ENCODE measurements around the gene RTN4RL2.

RTN4RL2 gene

GRCh38 chr11:57496109-57496820, 35.9 kb downstream of the RTN4RL2 start:
- Histone ChIP-seq H3K4me3 (ENCODE audit: insufficient read depth, low read length, poor library complexity, severe bottlenecking) (no peak overlapping the region), H3K79me2 (ENCODE audit: insufficient read depth, low read length) (no peaks in the 10 kb centered on the region), H3K36me3 (ENCODE audit: low read length) (no peaks in the 10 kb centered on the region), H3K27ac (ENCODE audit: low read depth, low read length) (no peak overlapping the region), H4K20me1 (ENCODE audit: low read depth, low read length) (no peaks in the 10 kb centered on the region), H3K4me2 (ENCODE audit: low read depth, low read length, poor library complexity, severe bottlenecking) (no peak overlapping the region), H3K9ac (ENCODE audit: low read length) (no peak overlapping the region), H2AFZ (ENCODE audit: low read depth, low read length, severe bottlenecking) (no peak overlapping the region), H3F3A (ENCODE audit: insufficient read depth) (no peaks in the 10 kb centered on the region), H3K27me3 (ENCODE audit: low read length) (no peaks in the 10 kb centered on the region), H3K9me3 (ENCODE audit: insufficient read depth, low read length) (no peaks in the 10 kb centered on the region), H3K9me2 (replicated peaks; ENCODE audit: insufficient read depth, low read length) (no peaks in the 10 kb centered on the region)
- no peak for TF ChIP-seq EZH2phosphoT487 (conservative IDR thresholded peaks at IDR 0.05; ENCODE audit: low read length)
- TF ChIP-seq CTCF (IDR thresholded peaks at IDR 0.05; ENCODE audit: insufficient read depth, low read length, poor library complexity, severe bottlenecking), result no peak

DNA sequence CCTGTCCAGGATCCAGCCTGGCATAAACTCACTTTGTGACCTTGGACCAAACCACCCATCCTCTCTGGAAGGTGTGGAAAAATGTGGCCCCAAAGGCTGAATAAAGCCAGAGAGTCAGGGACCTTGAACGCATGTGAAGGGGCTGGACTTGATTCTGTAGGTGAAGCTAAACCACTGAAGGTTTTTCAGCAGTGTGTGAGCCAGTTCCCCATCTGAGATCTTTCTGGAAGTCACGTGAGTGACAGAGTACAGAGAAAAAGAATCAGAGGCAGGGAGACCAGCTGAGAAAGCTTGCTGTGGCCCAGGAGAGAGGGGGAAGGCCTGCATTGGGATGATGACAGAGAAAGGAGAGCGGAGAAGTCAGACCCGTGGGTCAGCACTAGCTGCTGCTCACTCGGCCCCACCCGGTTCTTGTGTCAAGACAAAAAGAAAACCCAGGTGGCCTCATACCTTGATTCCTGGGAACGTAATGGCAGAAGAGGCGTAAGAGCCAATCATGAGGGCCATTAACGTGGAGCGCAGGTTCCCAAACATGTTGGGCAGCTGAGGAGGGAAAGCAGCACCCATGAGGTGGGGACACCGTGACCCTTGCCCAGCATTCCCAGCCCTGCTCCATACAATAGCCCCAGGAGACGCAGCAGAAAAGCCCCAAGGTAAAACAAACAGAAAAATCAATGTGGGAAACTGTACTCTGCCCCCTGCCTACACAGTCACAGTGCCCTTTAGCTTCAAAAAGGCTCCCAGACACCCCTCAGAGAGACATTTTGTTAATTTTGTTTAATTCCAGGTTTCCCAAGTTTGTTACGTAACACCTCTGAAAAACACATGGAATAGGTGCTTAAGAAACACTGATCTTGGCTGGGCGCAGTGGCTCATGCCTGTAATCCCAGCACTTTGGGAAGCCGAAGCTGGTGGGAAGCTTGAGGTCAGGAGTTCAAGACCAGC, 37.2 kb downstream of the RTN4RL2 start:
- Histone ChIP-seq H2AFZ (ENCODE audit: low read depth, low read length, severe bottlenecking) (no peak overlapping the region), H3K27me3 (ENCODE audit: low read length) (no peaks in the 10 kb centered on the region), H3K4me2 (ENCODE audit: low read depth, low read length, poor library complexity, severe bottlenecking) (no peak overlapping the region), H3K9me2 (replicated peaks; ENCODE audit: insufficient read depth, low read length) (no peaks in the 10 kb centered on the region), H3K9ac (ENCODE audit: low read length) (no peak overlapping the region), H4K20me1 (ENCODE audit: low read depth, low read length) (no peaks in the 10 kb centered on the region), H3K4me3 (ENCODE audit: insufficient read depth, low read length, poor library complexity, severe bottlenecking) (no peak overlapping the region), H3K27ac (ENCODE audit: low read depth, low read length) (no peak overlapping the region), H3K36me3 (ENCODE audit: low read length) (no peaks in the 10 kb centered on the region), H3F3A (ENCODE audit: insufficient read depth) (no peaks in the 10 kb centered on the region), H3K79me2 (ENCODE audit: insufficient read depth, low read length) (no peaks in the 10 kb centered on the region), H3K9me3 (ENCODE audit: insufficient read depth, low read length) (no peaks in the 10 kb centered on the region)
- no peak for TF ChIP-seq CTCF (IDR thresholded peaks at IDR 0.05; ENCODE audit: insufficient read depth, low read length, poor library complexity, severe bottlenecking)

DNA sequence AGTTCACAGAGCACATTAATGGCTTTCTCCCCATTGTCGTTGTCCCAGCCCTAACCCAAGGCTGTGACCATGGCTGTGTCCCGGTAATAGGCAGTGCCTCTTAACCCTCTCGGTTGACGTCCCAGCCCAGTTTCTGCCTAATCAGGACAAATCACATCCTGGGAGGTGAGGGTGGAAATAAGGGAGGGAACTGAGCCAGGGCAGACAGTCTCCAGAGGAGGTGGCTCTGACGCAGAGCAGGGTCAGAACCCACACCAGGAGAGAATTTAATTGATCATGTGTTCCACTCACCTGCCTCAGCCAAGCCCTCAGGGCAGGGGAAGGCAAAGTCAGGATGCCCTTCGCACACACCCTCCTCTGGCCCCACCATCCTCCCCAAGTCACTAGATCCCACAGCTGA, 38.2 kb downstream of the RTN4RL2 start:
- H2AFZ ChIP-seq (ENCODE audit: low read depth, low read length, severe bottlenecking), result no peak overlapping the region
- no peaks in the 10 kb centered on the region for H3K9me2 ChIP-seq (replicated peaks; ENCODE audit: insufficient read depth, low read length)
- no peaks in the 10 kb centered on the region for H3F3A ChIP-seq (ENCODE audit: insufficient read depth)
- 0 out of 2 replicates have a peak, but pooled peaks cover 4% of the 10 kb centered on the region for H3K79me2 ChIP-seq (ENCODE audit: insufficient read depth, low read length)
- H3K4me3 ChIP-seq (ENCODE audit: insufficient read depth, low read length, poor library complexity, severe bottlenecking), result no peak overlapping the region
- TF ChIP-seq CTCF (IDR thresholded peaks at IDR 0.05; ENCODE audit: insufficient read depth, low read length, poor library complexity, severe bottlenecking) (no peak), EZH2phosphoT487 (conservative IDR thresholded peaks at IDR 0.05; ENCODE audit: low read length) (no peak)
- H3K4me2 ChIP-seq (ENCODE audit: low read depth, low read length, poor library complexity, severe bottlenecking), result no peak overlapping the region
- no peak overlapping the region for H3K9ac ChIP-seq (ENCODE audit: low read length)
- no peaks in the 10 kb centered on the region for H4K20me1 ChIP-seq (ENCODE audit: low read depth, low read length)
- H3K27me3 ChIP-seq (ENCODE audit: low read length), result no peaks in the 10 kb centered on the region
- no peaks in the 10 kb centered on the region for H3K9me3 ChIP-seq (ENCODE audit: insufficient read depth, low read length)
- H3K27ac ChIP-seq (ENCODE audit: low read depth, low read length), result no peak overlapping the region
- H3K36me3 ChIP-seq (ENCODE audit: low read length), result no peaks in the 10 kb centered on the region

Measured in SU-DHL-6 (cell line).